CD8-positive, alpha-beta memory T cell (primary cell): ENCODE results near the gene ZNF227. TPM values are rescaled to one million over a fixed set of nuclear protein-coding genes. Genes with fewer than 3 reads are reported as not detected.
"Not testable (repeated sequence)": the region's sequence is repeated elsewhere in the genome, so short reads cannot be mapped to it uniquely, and the experiment has no call there.

Experiments
- CTCF ChIA-PET: fragments of 350-600 bp; sonication (Branson Sonifier 250); formaldehyde crosslinking; loops from one replicate; lab custom pipeline; 2021; ENCODE audit warnings: antibody characterized with exemption; lab: Charles Lee
- POLR2A ChIA-PET: fragments of 350-600 bp; sonication (Branson Sonifier 250); formaldehyde crosslinking; loops from one replicate; lab custom pipeline; 2021; ENCODE audit warnings: antibody characterized with exemption; lab: Charles Lee
- DNase-seq, 5 donors: peaks; one replicate each; pipeline versions ENCODE4 v3.0.0 to v3.0.0-alpha.2; 2020 to 2022; ENCODE audit warnings: mixed read lengths in 1 of 5
- H3K27ac ChIP-seq: one replicate; pipeline ENCODE4 v1.7.0; 2013; ENCODE audit warnings: low read depth, mild to moderate bottlenecking, low read length, moderate library complexity
- H3K27me3 ChIP-seq: 2 replicates; pipeline ENCODE4 v1.7.0; 2013; ENCODE audit warnings: low read length, mild to moderate bottlenecking; ENCODE audit not compliant: insufficient read depth, poor library complexity, severe bottlenecking
- H3K36me3 ChIP-seq: 2 replicates; pipeline ENCODE4 v1.7.0; 2013; ENCODE audit warnings: mild to moderate bottlenecking, low read length, moderate library complexity; ENCODE audit not compliant: insufficient read depth
- H3K4me1 ChIP-seq: 2 replicates; pipeline ENCODE4 v1.7.0; 2013; ENCODE audit warnings: mild to moderate bottlenecking, low read length, moderate library complexity; ENCODE audit not compliant: insufficient read depth
- H3K4me3 ChIP-seq: 2 replicates; pipeline ENCODE4 v1.7.0; 2013; ENCODE audit warnings: mild to moderate bottlenecking, low read length
- H3K9me3 ChIP-seq: 2 replicates; pipeline ENCODE4 v1.7.0; 2013; ENCODE audit warnings: mild to moderate bottlenecking, low read length
- H3K27ac Mint-ChIP-seq, 8 donors: one replicate each; pipeline ENCODE4 v1.8.0; 2020 to 2021; ENCODE audit warnings: mixed read lengths in 8 of 8, mild to moderate bottlenecking in 6 of 8, inconsistent platforms in 3 of 8, moderate library complexity in 3 of 8
- H3K27me3 Mint-ChIP-seq, 2 donors: one replicate each; pipeline ENCODE4 v1.8.0; 2020 to 2021; ENCODE audit warnings: mixed read lengths in 2 of 2, mild to moderate bottlenecking in 1 of 2, moderate library complexity in 1 of 2
- H3K36me3 Mint-ChIP-seq, 3 donors: one replicate each; pipeline ENCODE4 v1.8.0; 2020 to 2021; ENCODE audit warnings: mixed read lengths in 3 of 3, inconsistent platforms in 1 of 3, mild to moderate bottlenecking in 1 of 3
- H3K4me1 Mint-ChIP-seq, 3 donors: one replicate each; pipeline ENCODE4 v1.8.0; 2020 to 2021; ENCODE audit warnings: mixed read lengths in 3 of 3, inconsistent platforms in 1 of 3, mild to moderate bottlenecking in 1 of 3
- H3K4me3 Mint-ChIP-seq, 7 donors: one replicate each; pipeline ENCODE4 v1.8.0; 2020 to 2021; ENCODE audit warnings: mixed read lengths in 7 of 7, mild to moderate bottlenecking in 6 of 7, moderate library complexity in 4 of 7, inconsistent platforms in 2 of 7
- H3K9me3 Mint-ChIP-seq, 5 donors: one replicate each; pipeline ENCODE4 v1.8.0; 2020 to 2022; ENCODE audit warnings: mixed read lengths in 5 of 5, mild to moderate bottlenecking in 3 of 5, moderate library complexity in 2 of 5, inconsistent platforms in 1 of 5
- polyA plus RNA-seq: library from polyadenylated mRNA; unstranded; fragments of 300-500 nt; fragmentation: Illumina TruSeq; gene quantifications from one replicate; pipeline ENCODE4 v1.2.3, GENCODE V29; 2021
- total RNA-seq, 2 experiments: library from RNA; stranded (reverse); gene quantifications; one replicate each; pipeline ENCODE4 v1.2.3, GENCODE V29; 2021

ZNF227 gene
- total and polyA plus RNA-seq, 3 experiments from 2014 or later: 11.4 to 24.0 (median 22.1) TPM

GRCh38 chr19:44207126-44207803, 5.1 kb upstream of the ZNF227 start:
- H3K27ac Mint-ChIP-seq: peak overlapping the region; percentile 31 to 98 (median 84)
- no peaks in the 10 kb centered on the region for H3K36me3 ChIP-seq
- H3K4me1 Mint-ChIP-seq: peaks cover 8 to 14% (median 13%) of the 10 kb centered on the region in 3 donors
- H3K36me3 Mint-ChIP-seq: peaks cover 4 to 24% (median 10%) of the 10 kb centered on the region in 3 donors
- H3K9me3 ChIP-seq: peaks cover 3% of the 10 kb centered on the region
- H3K27me3 Mint-ChIP-seq: peaks cover 11 to 19% of the 10 kb centered on the region in 2 donors
- ChIA-PET POLR2A (interaction anchor here (1.0 to 1.6 kb wide), 2 partner anchors 42 to 293 kb away, joined by 3 to 8 read pairs; partner anchors contain the start of genes ZNF180 and ZNF226), CTCF (interaction anchor here (1.1 to 1.8 kb wide), 2 partner anchors 42 to 113 kb away, joined by 3 to 7 read pairs; partner anchors contain the start of genes ZNF224 and ZNF226)
- peak overlapping the region; percentile 63 for H3K27ac ChIP-seq
- DNase-seq: peak; percentile 67 to 84 (median 74)
- H3K9me3 Mint-ChIP-seq: peaks cover 21 to 32% (median 25%) of the 10 kb centered on the region in 5 donors
- no peaks in the 10 kb centered on the region for H3K4me1 ChIP-seq
- H3K4me3 ChIP-seq: peak overlapping the region; percentile 86
- no peaks in the 10 kb centered on the region for H3K27me3 ChIP-seq
- H3K4me3 Mint-ChIP-seq: peak overlapping the region; percentile 82 to 92 (median 89)

GRCh38 chr19:44212866-44213346, 574 bp downstream of the ZNF227 start:
- ChIA-PET CTCF (interaction anchor here (0.6 to 1.0 kb wide), 2 partner anchors 48 to 285 kb away, joined by 3 read pairs; partner anchors contain the start of gene ZNF226), POLR2A (interaction anchor here (0.7 to 1.0 kb wide), 3 partner anchors 48 to 511 kb away, joined by 3 to 6 read pairs (median 3); partner anchors contain the start of gene ZNF226)
- no peak for DNase-seq
- H3K9me3 ChIP-seq: no peaks in the 10 kb centered on the region
- H3K27me3 ChIP-seq: no peaks in the 10 kb centered on the region
- H3K4me1 ChIP-seq: peaks cover 20% of the 10 kb centered on the region
- Mint-ChIP-seq H3K9me3 (peaks cover 0 to 3% (median 1%) of the 10 kb centered on the region in 5 donors), H3K4me3 (peak overlapping the region; percentile 96 to 100 (median 99)), H3K27me3 (peaks cover 0 to 2% of the 10 kb centered on the region in 2 donors), H3K4me1 (peaks cover 26 to 43% (median 40%) of the 10 kb centered on the region in 3 donors), H3K27ac (peak overlapping the region; percentile 88 to 99 (median 94)), H3K36me3 (peaks cover 9 to 43% (median 34%) of the 10 kb centered on the region in 3 donors)
- peak overlapping the region; percentile 72 for H3K27ac ChIP-seq
- peak overlapping the region; percentile 97 for H3K4me3 ChIP-seq
- H3K36me3 ChIP-seq: peaks cover 17% of the 10 kb centered on the region

GRCh38 chr19:44219926-44220325, 7.6 kb downstream of the ZNF227 start:
- peaks cover 18% of the 10 kb centered on the region for H3K36me3 ChIP-seq
- H3K4me1 ChIP-seq, POLR2A ChIA-PET, H3K27me3 ChIP-seq, H3K4me3 ChIP-seq, H3K27me3 Mint-ChIP-seq, DNase-seq, H3K27ac ChIP-seq, H3K4me3 Mint-ChIP-seq, H3K27ac Mint-ChIP-seq, CTCF ChIA-PET, H3K9me3 ChIP-seq: not testable (repeated sequence)
- peaks cover 0 to 47% (median 11%) of the 10 kb centered on the region in 5 donors for H3K9me3 Mint-ChIP-seq
- H3K4me1 Mint-ChIP-seq: peaks cover 19 to 36% (median 24%) of the 10 kb centered on the region in 3 donors
- H3K36me3 Mint-ChIP-seq: peaks cover 26 to 65% (median 57%) of the 10 kb centered on the region in 3 donors

GRCh38 chr19:44220761-44221160, 8.4 kb downstream of the ZNF227 start:
- DNase-seq, POLR2A ChIA-PET, CTCF ChIA-PET, H3K27ac Mint-ChIP-seq, H3K27me3 ChIP-seq, H3K27ac ChIP-seq, H3K4me3 ChIP-seq, H3K27me3 Mint-ChIP-seq, H3K4me1 ChIP-seq, H3K9me3 ChIP-seq, H3K4me3 Mint-ChIP-seq: not testable (repeated sequence)
- H3K36me3 ChIP-seq: peaks cover 17% of the 10 kb centered on the region
- H3K9me3 Mint-ChIP-seq: peaks cover 0 to 54% (median 18%) of the 10 kb centered on the region in 5 donors
- H3K4me1 Mint-ChIP-seq: peaks cover 15 to 30% (median 18%) of the 10 kb centered on the region in 3 donors
- peaks cover 26 to 65% (median 57%) of the 10 kb centered on the region in 3 donors for H3K36me3 Mint-ChIP-seq

GRCh38 chr19:44221291-44221690, 9.0 kb downstream of the ZNF227 start:
- H3K27ac ChIP-seq, DNase-seq, H3K4me3 Mint-ChIP-seq, H3K27me3 Mint-ChIP-seq, H3K27me3 ChIP-seq, H3K4me3 ChIP-seq, H3K27ac Mint-ChIP-seq, H3K4me1 ChIP-seq, POLR2A ChIA-PET, H3K9me3 ChIP-seq, CTCF ChIA-PET: not testable (repeated sequence)
- H3K36me3 Mint-ChIP-seq: peaks cover 23 to 65% (median 56%) of the 10 kb centered on the region in 3 donors
- peaks cover 0 to 58% (median 21%) of the 10 kb centered on the region in 5 donors for H3K9me3 Mint-ChIP-seq
- peaks cover 17% of the 10 kb centered on the region for H3K36me3 ChIP-seq
- peaks cover 13 to 26% (median 14%) of the 10 kb centered on the region in 3 donors for H3K4me1 Mint-ChIP-seq

GRCh38 chr19:44228318-44228717, 16.0 kb downstream of the ZNF227 start:
- peak overlapping the region in 1 of 7 donors; percentile 41 for H3K4me3 Mint-ChIP-seq
- ChIA-PET CTCF (no interaction called here), POLR2A (no interaction called here)
- Histone ChIP-seq H3K9me3 (peaks cover 17% of the 10 kb centered on the region), H3K27me3 (no peaks in the 10 kb centered on the region), H3K4me3 (no peak overlapping the region), H3K36me3 (peaks cover 55% of the 10 kb centered on the region), H3K27ac (no peak overlapping the region), H3K4me1 (no peaks in the 10 kb centered on the region)
- peaks cover 17 to 89% (median 65%) of the 10 kb centered on the region in 5 donors for H3K9me3 Mint-ChIP-seq
- no peak for DNase-seq
- H3K36me3 Mint-ChIP-seq: peaks cover 47 to 87% (median 86%) of the 10 kb centered on the region in 3 donors
- peaks cover 0 to 5% (median 4%) of the 10 kb centered on the region in 3 donors for H3K4me1 Mint-ChIP-seq
- H3K27me3 Mint-ChIP-seq: no peaks in the 10 kb centered on the region
- H3K27ac Mint-ChIP-seq: no peak overlapping the region

- Mint-ChIP-seq H3K4me1 (no peaks in the 10 kb centered on the region), H3K36me3 (peaks cover 67 to 97% (median 92%) of the 10 kb centered on the region in 3 donors), H3K9me3 (peaks cover 57 to 95% (median 79%) of the 10 kb centered on the region in 5 donors), H3K27ac (no peak overlapping the region), H3K27me3 (peaks cover 0 to 3% of the 10 kb centered on the region in 2 donors), H3K4me3 (no peak overlapping the region)
- Histone ChIP-seq H3K27me3 (no peaks in the 10 kb centered on the region), H3K4me1 (no peaks in the 10 kb centered on the region), H3K9me3 (peaks cover 49% of the 10 kb centered on the region), H3K27ac (no peak overlapping the region), H3K4me3 (no peak overlapping the region), H3K36me3 (peaks cover 76% of the 10 kb centered on the region)
- ChIA-PET POLR2A (no interaction called here), CTCF (no interaction called here)
- no peak for DNase-seq
These were observed 20.5 kb downstream of the ZNF227 start for GRCh38 chr19:44232867-44233266.

GRCh38 chr19:44236384-44236783, 24.1 kb downstream of the ZNF227 start:
- H3K4me3 Mint-ChIP-seq: no peak overlapping the region
- peaks cover 46 to 74% (median 68%) of the 10 kb centered on the region in 3 donors for H3K36me3 Mint-ChIP-seq
- DNase-seq: no peak
- H3K4me3 ChIP-seq: peak overlapping the region; percentile 1
- H3K9me3 ChIP-seq: peaks cover 49% of the 10 kb centered on the region
- no peak overlapping the region for H3K27ac ChIP-seq
- H3K27me3 Mint-ChIP-seq: peaks cover 0 to 3% of the 10 kb centered on the region in 2 donors
- peaks cover 46% of the 10 kb centered on the region for H3K36me3 ChIP-seq
- no peak overlapping the region for H3K27ac Mint-ChIP-seq
- H3K4me1 Mint-ChIP-seq: no peaks in the 10 kb centered on the region
- no peaks in the 10 kb centered on the region for H3K27me3 ChIP-seq
- CTCF ChIA-PET: no interaction called here
- H3K9me3 Mint-ChIP-seq: peaks cover 72 to 93% (median 83%) of the 10 kb centered on the region in 5 donors
- POLR2A ChIA-PET: no interaction called here
- no peaks in the 10 kb centered on the region for H3K4me1 ChIP-seq
